Measurements from ENCODE around the gene PTK7. TPM values are rescaled to one million over a fixed set of nuclear protein-coding genes. Genes with fewer than 3 reads are reported as not detected.
"Not testable (repeated sequence)": the region's sequence is repeated elsewhere in the genome, so short reads cannot be mapped to it uniquely, and the experiment has no call there.

The PTK7 gene
- total RNA-seq, 2 experiments from 2014 or later, result 1.3 to 1.5 TPM

GRCh38 chr6:43125555-43125954 is 49.4 kb downstream of the PTK7 start:
- CTCF ChIA-PET, result interaction anchor here (3.6 kb wide), 1 partner anchor 18 kb away, joined by 14 read pairs; no protein-coding TSS in a partner anchor
- no peaks in the 10 kb centered on the region for H3K27me3 Mint-ChIP-seq
- POLR2A ChIA-PET, result no interaction called here

GRCh38 chr6:43127180-43127579 is 51.1 kb downstream of the PTK7 start:
- Mint-ChIP-seq H3K27me3 (no peaks in the 10 kb centered on the region), H3K36me3 (no peaks in the 10 kb centered on the region), H3K9me3 (no peaks in the 10 kb centered on the region), H3K4me3 (no peak overlapping the region), H3K4me1 (ENCODE audit: low read depth) (no peaks in the 10 kb centered on the region), H3K27ac (no peak overlapping the region)
- DNase-seq, result no peak
- POLR2A ChIA-PET, result no interaction called here
- intact Hi-C loops (cut with micrococcal nuclease), result no loop called here
- CTCF ChIA-PET, result no interaction called here

More at GRCh38 chr6:43125555-43125954, 49.4 kb downstream of the PTK7 start:
- Mint-ChIP-seq H3K4me1 (ENCODE audit: low read depth) (no peaks in the 10 kb centered on the region), H3K9me3 (no peaks in the 10 kb centered on the region), H3K36me3 (no peaks in the 10 kb centered on the region), H3K27ac (no peak overlapping the region), H3K4me3 (no peak overlapping the region)
- DNase-seq, result no peak
- intact Hi-C loops (cut with micrococcal nuclease), result no loop called here

- no peaks in the 10 kb centered on the region for H3K9me3 Mint-ChIP-seq
- intact Hi-C loops (cut with micrococcal nuclease), result no loop called here
- no peak for DNase-seq
- H3K4me3 Mint-ChIP-seq, result no peak overlapping the region
- no peak overlapping the region for H3K27ac Mint-ChIP-seq
- no peaks in the 10 kb centered on the region for H3K4me1 Mint-ChIP-seq (ENCODE audit: low read depth)
- H3K27me3 Mint-ChIP-seq, result no peaks in the 10 kb centered on the region
- H3K36me3 Mint-ChIP-seq, result no peaks in the 10 kb centered on the region
- ChIA-PET POLR2A (no interaction called here), CTCF (no interaction called here)
Observed at GRCh38 chr6:43127877-43128276, 51.8 kb downstream of the PTK7 start.

GRCh38 chr6:43128926-43129325 is 52.8 kb downstream of the PTK7 start:
- DNase-seq, result no peak
- H3K27me3 Mint-ChIP-seq, result no peaks in the 10 kb centered on the region
- H3K4me1 Mint-ChIP-seq (ENCODE audit: low read depth), result no peaks in the 10 kb centered on the region
- ChIA-PET POLR2A (no interaction called here), CTCF (interaction anchor here (0.7 kb wide), 1 partner anchor 15 kb away, joined by 3 read pairs; no protein-coding TSS in a partner anchor)
- H3K27ac Mint-ChIP-seq, result no peak overlapping the region
- intact Hi-C loops (cut with micrococcal nuclease), result no loop called here
- H3K9me3 Mint-ChIP-seq, result no peaks in the 10 kb centered on the region
- H3K36me3 Mint-ChIP-seq, result no peaks in the 10 kb centered on the region
- no peak overlapping the region for H3K4me3 Mint-ChIP-seq

GRCh38 chr6:43129434-43130194 is 53.5 kb downstream of the PTK7 start:
- Mint-ChIP-seq H3K27me3 (no peaks in the 10 kb centered on the region), H3K27ac (no peak overlapping the region), H3K4me1 (ENCODE audit: low read depth) (no peaks in the 10 kb centered on the region), H3K36me3 (no peaks in the 10 kb centered on the region), H3K9me3 (no peaks in the 10 kb centered on the region), H3K4me3 (no peak overlapping the region)
- ChIA-PET CTCF (interaction anchor here (0.7 kb wide), 2 partner anchors 14 to 91 kb away, joined by 3 read pairs; no protein-coding TSS in a partner anchor), POLR2A (no interaction called here)
- intact Hi-C loops (cut with micrococcal nuclease), result no loop called here
- DNase-seq, result peak; percentile 29

GRCh38 chr6:43130429-43130828 is 54.3 kb downstream of the PTK7 start:
- H3K4me3 Mint-ChIP-seq, result no peak overlapping the region
- H3K27me3 Mint-ChIP-seq, result no peaks in the 10 kb centered on the region
- intact Hi-C loops (cut with micrococcal nuclease), result no loop called here
- no peaks in the 10 kb centered on the region for H3K4me1 Mint-ChIP-seq (ENCODE audit: low read depth)
- H3K9me3 Mint-ChIP-seq, result no peaks in the 10 kb centered on the region
- DNase-seq, result no peak
- POLR2A ChIA-PET, result no interaction called here
- no peaks in the 10 kb centered on the region for H3K36me3 Mint-ChIP-seq
- H3K27ac Mint-ChIP-seq, result no peak overlapping the region
- CTCF ChIA-PET, result interaction anchor here (0.7 kb wide), 1 partner anchor 92 kb away, joined by 3 read pairs; no protein-coding TSS in a partner anchor

GRCh38 chr6:43131379-43131778 is 55.3 kb downstream of the PTK7 start:
- H3K4me3 Mint-ChIP-seq; H3K9me3 Mint-ChIP-seq; POLR2A ChIA-PET; DNase-seq; intact Hi-C loops (cut with micrococcal nuclease); H3K27ac Mint-ChIP-seq; H3K4me1 Mint-ChIP-seq (ENCODE audit: low read depth); H3K36me3 Mint-ChIP-seq; H3K27me3 Mint-ChIP-seq: not testable (repeated sequence)
- CTCF ChIA-PET, result interaction anchor here (0.6 to 1.3 kb wide), 2 partner anchors 12 to 230 kb away, joined by 4 read pairs; no protein-coding TSS in a partner anchor

GRCh38 chr6:43138267-43138666 is 62.2 kb downstream of the PTK7 start:
- Mint-ChIP-seq H3K9me3 (no peaks in the 10 kb centered on the region), H3K27ac (no peak overlapping the region), H3K27me3 (no peaks in the 10 kb centered on the region), H3K36me3 (no peaks in the 10 kb centered on the region), H3K4me1 (ENCODE audit: low read depth) (peaks cover 1% of the 10 kb centered on the region), H3K4me3 (no peak overlapping the region)
- intact Hi-C loops (cut with micrococcal nuclease), result no loop called here
- DNase-seq, result no peak
- CTCF ChIA-PET, result no interaction called here
- POLR2A ChIA-PET, result no interaction called here

GRCh38 chr6:43139973-43140372 is 63.9 kb downstream of the PTK7 start:
- H3K4me3 Mint-ChIP-seq; POLR2A ChIA-PET; CTCF ChIA-PET; H3K27me3 Mint-ChIP-seq; H3K27ac Mint-ChIP-seq; H3K4me1 Mint-ChIP-seq (ENCODE audit: low read depth); H3K9me3 Mint-ChIP-seq; DNase-seq; H3K36me3 Mint-ChIP-seq: not testable (repeated sequence)
- intact Hi-C loops (cut with micrococcal nuclease), result loop anchor here (5.0 kb wide), 1 partner anchor 83 kb away; the partner anchor contains the start of genes KLC4 and MRPL2

- Mint-ChIP-seq H3K27me3 (no peaks in the 10 kb centered on the region), H3K27ac (no peak overlapping the region), H3K9me3 (no peaks in the 10 kb centered on the region), H3K36me3 (no peaks in the 10 kb centered on the region), H3K4me1 (ENCODE audit: low read depth) (peaks cover 7% of the 10 kb centered on the region), H3K4me3 (no peak overlapping the region)
- no peak for DNase-seq
- intact Hi-C loops (cut with micrococcal nuclease), result loop anchor here (2.0 to 5.0 kb wide), 2 partner anchors 71 to 84 kb away; partner anchors contain the start of genes KLC4 and MRPL2
- ChIA-PET CTCF (interaction anchor here (3.4 kb wide), 1 partner anchor 71 kb away, joined by 35 read pairs; no protein-coding TSS in a partner anchor), POLR2A (no interaction called here)
Observed at GRCh38 chr6:43141644-43142043, 65.5 kb downstream of the PTK7 start.

GRCh38 chr6:43142101-43142500 is 66.0 kb downstream of the PTK7 start:
- H3K27ac Mint-ChIP-seq, result no peak overlapping the region
- ChIA-PET POLR2A (no interaction called here), CTCF (interaction anchor here (1.0 to 3.4 kb wide), 6 partner anchors 72 to 252 kb away, joined by 3 to 36 read pairs (median 18); partner anchors contain the start of gene CNPY3)
- peaks cover 7% of the 10 kb centered on the region for H3K4me1 Mint-ChIP-seq (ENCODE audit: low read depth)
- no peak for DNase-seq
- H3K27me3 Mint-ChIP-seq, result no peaks in the 10 kb centered on the region
- intact Hi-C loops (cut with micrococcal nuclease), result loop anchor here (2.0 to 5.0 kb wide), 2 partner anchors 71 to 85 kb away; partner anchors contain the start of genes KLC4 and MRPL2
- no peak overlapping the region for H3K4me3 Mint-ChIP-seq
- no peaks in the 10 kb centered on the region for H3K36me3 Mint-ChIP-seq
- no peaks in the 10 kb centered on the region for H3K9me3 Mint-ChIP-seq

GRCh38 chr6:43143235-43144128 is 67.4 kb downstream of the PTK7 start:
- no peaks in the 10 kb centered on the region for H3K36me3 Mint-ChIP-seq
- no peak overlapping the region for H3K4me3 Mint-ChIP-seq
- intact Hi-C loops (cut with micrococcal nuclease), result loop anchor here (1.0 to 5.0 kb wide), 3 partner anchors 73 to 242 kb away; partner anchors contain the start of genes KLC4 and MRPL2
- CTCF ChIA-PET, result interaction anchor here (0.6 to 3.4 kb wide), 69 partner anchors 9 to 508 kb away, joined by 3 to 36 read pairs (median 4); partner anchors contain the start of genes CNPY3, CUL7, DNPH1 and GNMT
- H3K9me3 Mint-ChIP-seq, result no peaks in the 10 kb centered on the region
- H3K27ac Mint-ChIP-seq, result no peak overlapping the region
- peaks cover 7% of the 10 kb centered on the region for H3K4me1 Mint-ChIP-seq (ENCODE audit: low read depth)
- H3K27me3 Mint-ChIP-seq, result no peaks in the 10 kb centered on the region
- POLR2A ChIA-PET, result interaction anchor here (1.6 kb wide), 1 partner anchor 214 kb away, joined by 3 read pairs; the partner anchor contains the start of gene CNPY3
- peak; percentile 87 for DNase-seq
